ENCODE measurements around the gene MCTP2.

The MCTP2 gene

DNA sequence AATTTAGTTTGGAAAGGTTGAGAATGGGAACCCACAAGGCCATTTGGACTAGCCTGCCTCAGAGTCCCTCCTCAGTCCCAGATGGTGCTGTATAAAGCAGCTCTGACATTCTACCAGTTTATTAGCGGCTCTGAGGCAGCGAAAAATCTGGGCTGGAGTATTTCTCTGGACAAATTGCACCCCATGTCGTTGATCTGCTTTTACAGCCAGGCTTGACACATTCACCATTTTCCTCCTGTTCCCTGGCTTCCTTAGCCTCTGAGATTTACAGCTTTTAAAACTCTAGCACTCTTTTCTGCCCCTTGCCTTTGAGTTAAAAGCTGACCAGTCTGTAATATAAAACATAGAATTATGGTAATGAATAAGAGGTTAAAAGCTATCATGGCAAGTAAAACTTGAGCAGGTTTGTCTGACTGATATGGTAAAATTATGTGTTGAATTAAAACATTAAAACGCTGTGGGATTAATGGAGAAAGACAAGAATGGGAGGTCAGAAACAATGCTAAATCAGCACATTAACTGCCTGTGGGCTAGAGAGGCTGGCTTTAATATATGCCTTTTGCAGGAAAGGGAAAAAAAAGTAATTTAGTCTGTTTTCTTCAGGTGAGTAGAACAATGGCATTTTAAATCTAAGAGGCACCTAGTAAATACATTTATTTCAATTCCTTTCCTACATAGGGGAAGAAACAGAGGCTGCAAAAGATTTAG lies 131.2 kb downstream of the MCTP2 start:
- DNase-seq: no peak

DNA sequence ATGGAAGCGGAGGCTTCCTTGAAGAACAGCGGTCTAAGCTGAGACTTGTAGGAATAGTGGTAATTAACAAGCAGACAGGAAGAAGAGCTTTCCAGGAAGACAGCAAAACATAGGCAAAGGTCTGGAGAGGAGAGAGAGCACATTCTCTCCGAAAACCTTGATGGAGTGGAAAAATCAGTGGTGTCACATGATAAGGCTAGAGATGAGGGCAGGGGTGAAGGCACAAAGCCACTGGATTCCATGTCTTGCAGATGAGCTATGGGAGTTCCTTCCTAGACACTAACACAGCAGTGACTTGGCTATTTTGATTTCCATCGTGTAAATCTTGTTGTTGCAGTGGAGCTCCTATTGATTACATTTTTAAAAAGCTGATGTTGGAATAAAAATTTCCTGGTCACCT lies 132.0 kb downstream of the MCTP2 start:
- no peak for DNase-seq

DNA sequence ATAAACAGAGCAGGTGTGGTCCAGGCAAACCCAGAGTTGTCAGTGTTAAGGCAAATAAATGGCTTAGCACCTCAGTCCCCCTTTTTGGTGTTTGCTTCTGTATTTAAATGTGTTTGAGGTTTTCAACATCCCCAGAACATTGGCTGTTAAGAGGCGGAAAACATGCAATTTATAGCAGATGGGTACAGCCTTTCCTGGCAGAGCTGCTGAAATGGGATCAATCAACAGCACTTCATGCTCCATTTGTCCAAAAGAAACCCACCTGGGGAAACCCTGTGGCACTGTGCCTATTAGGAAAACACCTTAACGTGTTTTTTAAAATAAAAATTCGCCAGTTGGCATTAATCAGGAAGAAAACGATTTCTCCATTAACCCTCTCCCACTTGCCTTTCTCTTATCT lies 135.4 kb downstream of the MCTP2 start:
- DNase-seq: no peak

DNA sequence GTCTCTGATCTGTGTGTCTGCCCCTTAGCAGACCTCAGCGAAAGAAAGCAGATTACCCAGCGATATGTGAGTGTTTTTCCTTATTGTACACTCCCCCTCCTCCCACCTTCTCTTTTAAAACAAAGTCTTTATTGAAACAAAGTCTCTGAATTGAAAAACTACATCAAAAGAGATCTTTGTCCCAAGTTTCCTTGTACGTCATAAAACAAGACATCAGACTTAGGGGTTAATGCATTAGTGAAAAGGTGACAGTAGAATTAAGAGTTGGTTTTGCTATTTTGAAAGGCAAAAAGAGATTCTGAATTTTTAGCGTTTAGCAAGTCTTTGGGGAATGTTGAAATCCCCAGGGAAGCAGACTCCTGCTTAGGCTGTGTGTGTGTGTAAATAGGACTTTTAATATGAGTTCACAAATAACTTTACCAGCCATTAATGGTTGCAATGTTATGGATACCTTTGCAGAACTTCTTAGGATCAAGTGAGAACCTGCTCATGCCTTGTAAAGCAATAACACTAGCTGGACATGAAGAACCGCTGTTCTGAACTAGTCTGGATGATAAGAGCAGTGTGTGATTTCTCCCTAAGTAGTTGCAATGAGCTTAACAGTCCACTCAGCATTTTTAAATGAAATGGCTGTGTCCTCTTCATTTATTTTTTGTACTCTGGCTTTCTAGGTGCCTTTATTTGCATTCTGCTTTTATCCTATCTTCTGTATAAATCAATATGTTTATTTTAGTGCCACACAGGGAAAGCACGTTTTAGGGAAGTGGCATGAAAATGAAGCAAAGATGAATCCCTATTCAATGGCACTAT lies 136.6 kb downstream of the MCTP2 start:
- no peak for DNase-seq

DNA sequence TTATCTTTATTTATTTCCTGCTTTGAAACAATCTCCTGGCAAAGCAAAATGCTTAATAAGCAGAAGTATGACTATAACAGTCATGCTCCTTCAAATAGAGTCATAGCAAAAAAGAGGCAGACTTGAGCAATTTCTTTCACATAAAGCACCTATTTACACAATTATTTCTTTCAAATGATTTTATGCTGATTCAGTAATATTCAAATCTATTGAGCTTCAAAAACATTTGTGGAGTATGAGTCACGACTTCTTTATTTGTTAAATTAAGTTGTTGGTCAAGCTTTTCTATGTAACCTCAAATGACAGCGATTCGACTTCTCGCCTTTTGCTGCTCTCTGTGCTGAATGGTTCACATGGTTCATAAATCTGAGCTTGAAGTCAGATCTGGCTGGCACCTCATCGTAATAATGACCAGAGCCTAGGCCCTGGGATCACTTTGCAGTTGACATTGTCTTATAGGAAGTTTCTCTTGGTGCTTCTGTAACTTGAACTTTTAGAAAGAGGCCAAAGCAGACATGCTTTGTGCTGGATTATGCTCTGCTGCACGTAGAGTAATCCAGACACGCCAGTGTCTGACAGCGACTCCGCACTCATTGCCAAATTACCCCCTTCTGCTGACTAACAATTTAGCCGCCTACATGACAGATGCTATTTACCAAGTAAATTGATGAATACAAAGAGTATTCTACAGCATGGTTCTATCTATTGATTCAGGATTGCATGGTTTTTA lies 139.0 kb downstream of the MCTP2 start:
- no peak for DNase-seq

DNA sequence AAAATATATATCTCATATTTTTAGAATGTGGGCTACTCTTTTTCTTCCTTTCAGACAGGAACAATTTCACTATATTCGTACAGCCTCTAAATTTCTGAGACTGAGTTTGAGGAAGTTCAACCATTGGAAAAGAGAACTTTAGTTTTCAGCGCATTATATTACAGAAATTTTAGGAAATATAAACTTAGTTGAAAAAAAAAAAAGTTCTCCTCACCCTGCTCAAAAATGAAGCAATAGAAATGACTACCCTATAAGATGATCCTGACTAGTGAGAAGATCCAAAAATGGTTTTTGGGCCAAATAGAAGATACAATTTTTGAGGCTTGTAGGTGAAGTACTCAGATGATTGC lies 139.6 kb downstream of the MCTP2 start:
- DNase-seq: no peak

DNA sequence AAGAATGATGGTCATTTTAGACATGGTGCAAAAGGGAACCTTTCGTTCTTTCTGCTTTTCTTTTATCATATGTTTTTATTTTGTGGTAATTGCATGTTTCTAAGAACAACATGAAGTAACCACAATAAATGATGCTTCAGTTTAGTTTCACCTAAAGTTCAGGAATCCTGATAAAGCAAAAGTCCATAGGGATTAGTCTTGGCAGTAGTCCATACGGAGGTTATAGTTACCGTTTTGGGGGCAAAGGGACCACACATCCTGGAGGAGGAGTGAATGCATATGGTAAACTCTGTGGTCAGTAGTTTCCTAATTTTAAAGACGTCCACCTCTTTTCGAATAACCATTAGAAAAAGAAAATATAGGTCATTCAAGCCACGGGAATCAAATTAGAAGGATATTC lies 141.5 kb downstream of the MCTP2 start:
- no peak for DNase-seq

DNA sequence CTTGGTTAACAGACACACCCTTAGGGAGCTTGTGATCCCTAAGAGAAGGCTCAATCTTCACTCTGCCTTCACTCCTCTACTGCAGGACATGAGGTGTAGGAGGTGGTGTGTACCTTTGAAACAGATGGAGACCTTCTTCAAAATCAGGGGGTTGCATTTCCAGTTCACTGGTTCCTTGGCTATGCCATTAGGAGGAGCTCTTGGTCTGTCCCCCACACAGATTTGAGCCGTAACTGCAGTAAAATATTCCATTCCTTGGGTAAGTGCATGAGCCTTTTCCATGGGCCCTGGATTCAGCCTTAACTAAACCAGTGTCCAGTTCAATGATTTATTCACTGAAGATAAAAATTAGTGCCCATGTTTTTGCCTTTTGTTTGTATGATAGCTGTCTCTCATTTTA lies 144.6 kb downstream of the MCTP2 start:
- DNase-seq: no peak

DNA sequence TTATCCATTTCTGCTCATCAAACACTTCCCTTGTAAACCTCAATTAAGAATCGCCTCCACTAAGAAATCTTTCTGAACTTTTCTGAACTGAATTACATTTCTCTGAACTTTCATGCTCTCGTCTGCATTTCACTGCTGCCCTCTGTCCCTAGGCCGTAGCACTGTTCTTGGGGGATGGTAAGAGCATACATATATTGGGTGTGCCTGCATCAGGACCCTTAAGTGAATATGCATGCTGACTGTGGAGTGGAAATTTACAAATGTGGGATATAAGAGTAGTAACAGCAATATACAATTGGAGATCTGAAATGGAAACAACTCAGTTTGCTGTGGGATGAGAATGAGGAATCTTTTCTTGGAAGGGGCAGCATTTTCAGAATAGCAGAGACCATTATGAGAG lies 148.6 kb downstream of the MCTP2 start:
- no peak for DNase-seq

DNA sequence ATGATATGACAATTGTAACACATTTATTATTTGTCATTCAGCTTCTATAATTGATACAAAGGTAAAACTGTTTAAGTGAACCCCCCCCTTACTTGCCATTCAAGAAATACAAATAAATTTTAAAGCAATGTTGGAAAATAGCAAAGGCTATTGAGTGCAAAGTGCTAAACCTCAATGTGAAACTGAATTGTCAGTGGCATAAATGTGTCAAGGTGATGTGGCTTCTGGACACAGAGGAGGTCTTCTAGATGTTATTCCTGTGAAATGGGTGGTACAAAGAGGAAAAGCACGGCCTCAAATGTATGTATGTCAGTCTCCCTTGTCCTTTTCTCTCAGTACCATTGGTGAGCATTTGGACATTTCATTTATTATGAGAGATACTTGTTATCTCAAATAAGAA lies 149.4 kb downstream of the MCTP2 start:
- no peak for DNase-seq

DNA sequence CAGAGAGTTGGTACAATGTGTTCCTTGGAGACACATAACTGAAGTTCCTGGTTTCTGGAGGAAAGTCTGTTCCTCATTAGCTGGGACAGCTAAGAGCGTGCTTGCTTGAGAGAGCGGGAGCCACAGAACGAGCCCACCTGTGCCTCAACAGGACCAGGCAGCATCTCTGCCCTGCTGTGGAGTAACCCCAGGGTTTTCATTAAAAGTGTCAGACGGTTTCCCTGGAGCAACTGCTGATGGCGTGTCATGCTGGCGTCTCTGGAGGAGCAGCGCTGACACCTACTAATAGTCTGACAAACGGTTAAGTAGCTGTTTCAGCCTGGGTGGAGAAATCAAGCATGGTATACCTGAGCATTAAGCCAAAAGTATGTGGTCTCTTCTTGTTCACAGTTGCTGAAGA lies 150.0 kb downstream of the MCTP2 start:
- no peak for DNase-seq

DNA sequence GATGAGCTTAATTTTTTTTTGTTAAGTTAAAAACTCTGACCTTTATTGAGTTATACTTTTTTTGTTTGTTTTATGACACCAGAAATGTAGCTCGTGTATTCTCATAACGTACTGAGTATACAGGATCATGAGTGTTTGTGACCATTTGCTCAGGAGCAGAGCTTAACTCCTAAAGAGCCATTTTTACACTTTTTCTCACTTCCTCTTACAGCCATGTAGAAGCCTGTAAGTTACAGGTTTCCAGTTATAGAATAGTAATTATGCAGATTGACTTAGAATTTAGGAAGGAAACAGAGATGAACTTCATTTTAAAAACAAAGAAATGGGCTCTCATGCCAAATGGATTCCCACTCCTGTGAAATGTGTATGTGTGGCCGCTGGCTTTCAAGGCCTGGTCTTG lies 151.7 kb downstream of the MCTP2 start:
- no peak for DNase-seq

DNA sequence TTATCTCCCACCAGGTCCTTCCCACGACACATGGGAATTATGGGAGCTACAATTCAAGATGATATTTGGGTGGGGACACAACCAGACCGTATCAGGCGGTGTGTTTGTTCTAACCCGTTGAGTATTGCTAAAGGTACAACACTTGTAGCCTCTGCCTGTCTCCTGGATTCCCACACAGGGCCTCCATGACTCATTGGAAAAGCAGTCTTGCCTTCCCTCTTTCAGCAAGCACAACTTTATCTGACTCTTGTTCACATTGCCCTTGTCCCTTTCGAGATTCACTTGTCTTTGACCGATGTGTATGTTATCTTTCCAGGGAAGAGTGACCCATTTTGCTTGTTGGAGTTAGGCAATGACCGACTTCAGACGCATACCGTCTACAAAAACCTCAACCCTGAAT lies 152.3 kb downstream of the MCTP2 start:
- no peak for DNase-seq

DNA sequence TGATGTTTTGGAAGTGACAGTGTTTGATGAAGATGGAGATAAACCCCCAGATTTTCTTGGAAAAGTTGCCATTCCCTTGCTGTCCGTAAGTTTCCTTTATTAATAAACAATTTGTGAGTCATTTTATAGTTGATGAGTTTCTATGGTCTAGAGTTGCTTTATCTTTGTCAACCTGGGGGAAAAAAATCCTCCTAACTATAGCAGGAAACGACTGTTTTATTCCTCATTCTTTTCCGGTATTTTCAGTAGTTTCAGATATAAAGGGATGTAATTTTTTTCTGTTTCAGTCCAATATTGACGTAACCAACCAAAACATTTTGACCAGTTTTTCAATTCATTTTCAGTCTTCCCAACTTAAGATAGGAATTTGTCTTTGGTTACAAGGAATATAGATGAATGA lies 154.1 kb downstream of the MCTP2 start:
- no peak for DNase-seq

DNA sequence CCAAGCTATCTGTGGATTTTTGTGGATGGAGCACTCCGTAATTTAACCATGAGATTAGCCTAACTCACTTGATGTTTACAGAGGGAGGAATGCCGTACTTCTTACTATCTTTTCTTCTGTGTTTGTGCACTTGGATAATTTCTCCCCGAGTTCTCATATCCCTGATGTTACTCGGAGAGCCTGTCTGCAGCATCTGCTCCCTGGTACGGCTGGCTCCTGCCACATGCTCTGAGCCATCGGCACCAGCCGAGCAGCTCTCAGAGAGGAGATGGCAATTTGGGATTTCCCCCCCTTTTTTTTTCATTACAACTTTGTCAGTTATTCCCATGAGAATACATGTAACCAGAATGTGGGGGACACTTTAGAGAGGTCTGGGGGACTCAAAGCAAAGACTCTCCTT lies 155.0 kb downstream of the MCTP2 start:
- no peak for DNase-seq

DNA sequence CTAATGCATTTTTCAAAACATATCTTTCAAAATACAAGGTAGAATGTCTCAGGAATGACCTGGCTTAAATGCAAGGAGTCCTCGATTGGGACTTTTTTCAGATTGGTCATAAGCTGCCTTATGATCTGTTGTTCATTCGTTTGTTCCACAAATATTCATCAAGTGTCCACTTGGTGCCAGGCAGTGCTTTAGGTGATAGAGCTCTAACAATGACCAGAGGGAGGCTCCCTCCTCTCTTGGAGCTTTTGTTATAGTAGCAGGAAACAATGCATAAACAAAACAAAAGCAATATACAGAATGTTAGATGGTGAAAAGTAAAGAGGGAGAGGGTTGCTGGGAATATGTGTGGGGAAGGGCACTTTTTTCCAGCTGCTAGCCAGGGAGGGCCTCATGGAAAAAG lies 156.1 kb downstream of the MCTP2 start:
- DNase-seq: no peak

DNA sequence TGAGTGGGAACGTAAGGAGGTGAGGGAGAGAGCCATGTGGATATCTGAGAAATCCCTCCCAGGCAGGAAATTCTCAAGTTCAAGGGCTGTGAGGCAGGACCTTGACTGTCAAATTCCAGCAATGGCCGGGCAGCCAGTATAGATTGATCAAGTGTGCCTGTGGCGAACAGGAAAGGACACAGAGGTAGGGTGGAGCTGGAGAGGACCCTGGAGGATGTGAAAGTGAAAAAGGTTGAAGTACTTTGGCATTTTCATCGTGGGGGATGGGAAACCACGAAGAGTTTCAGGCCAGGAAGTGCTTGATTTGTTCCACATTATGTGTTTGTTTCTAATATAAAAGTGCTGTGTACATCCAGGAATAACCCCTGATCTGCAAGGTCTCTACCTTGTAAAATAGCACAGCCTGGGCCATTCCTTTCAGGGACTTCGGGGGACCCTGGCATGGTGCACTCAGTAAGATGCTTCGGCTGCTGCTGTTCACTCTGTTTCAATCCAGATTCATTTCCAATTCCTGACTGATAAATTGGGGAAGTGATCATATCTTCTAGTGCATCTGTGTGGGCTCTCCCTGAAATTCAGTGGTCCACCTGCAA lies 156.6 kb downstream of the MCTP2 start:
- DNase-seq: no peak

DNA sequence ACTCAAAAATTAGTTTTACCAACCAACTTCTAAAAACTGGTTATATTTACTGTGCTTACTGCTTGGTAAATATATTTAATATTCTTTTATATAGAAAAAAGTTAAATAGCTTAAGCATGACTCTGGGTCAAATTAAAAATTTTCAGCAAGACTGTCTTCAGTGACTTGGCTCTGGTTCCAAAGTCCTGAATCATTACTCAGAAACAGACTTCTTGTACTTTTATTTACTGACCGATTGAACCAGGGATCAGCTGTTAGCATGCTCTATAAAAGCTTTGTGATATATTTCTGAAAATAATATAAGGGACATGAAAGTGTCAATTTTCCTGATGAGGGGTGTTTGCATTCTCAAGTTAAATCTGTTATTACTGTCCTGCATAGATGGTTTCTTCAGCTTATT lies 164.3 kb downstream of the MCTP2 start:
- DNase-seq: no peak

DNA sequence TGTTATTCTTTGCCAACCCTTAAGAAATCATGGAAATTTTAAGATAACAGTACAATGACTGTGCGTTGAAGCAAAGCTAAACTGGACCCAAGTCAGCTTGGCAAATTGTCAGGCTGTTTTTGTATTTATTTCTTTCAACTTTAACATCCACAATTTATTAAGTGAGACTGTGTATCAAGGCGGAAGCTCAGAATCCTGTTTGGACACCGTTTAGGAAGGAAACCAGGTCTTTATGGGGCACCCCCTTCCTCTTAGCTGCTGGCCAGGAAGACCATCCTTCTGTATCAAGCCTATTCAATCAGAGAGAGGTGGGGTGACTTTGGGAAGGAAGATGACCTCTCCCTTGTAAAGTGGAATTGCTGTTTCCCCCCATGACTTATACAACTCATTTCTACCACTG lies 166.0 kb downstream of the MCTP2 start:
- DNase-seq: no peak

DNA sequence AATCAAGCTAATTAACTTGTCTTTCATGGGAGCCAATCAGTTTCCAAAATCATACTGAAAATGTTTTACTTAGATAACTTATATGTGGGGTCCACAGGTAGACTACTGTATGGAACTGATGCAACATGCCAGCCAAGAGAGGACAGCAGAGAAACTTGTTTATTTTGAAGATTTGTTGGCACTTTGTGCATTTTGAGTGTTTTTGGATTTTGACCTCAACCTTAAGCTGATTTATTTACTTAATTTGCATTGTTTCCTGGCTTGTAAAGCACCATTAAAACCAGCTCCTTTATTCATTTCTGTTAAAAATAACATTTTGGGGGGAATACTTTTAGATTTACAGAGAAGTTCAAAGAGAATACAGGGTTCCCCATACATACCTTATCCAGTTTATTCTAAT lies 166.6 kb downstream of the MCTP2 start:
- DNase-seq: no peak

DNA sequence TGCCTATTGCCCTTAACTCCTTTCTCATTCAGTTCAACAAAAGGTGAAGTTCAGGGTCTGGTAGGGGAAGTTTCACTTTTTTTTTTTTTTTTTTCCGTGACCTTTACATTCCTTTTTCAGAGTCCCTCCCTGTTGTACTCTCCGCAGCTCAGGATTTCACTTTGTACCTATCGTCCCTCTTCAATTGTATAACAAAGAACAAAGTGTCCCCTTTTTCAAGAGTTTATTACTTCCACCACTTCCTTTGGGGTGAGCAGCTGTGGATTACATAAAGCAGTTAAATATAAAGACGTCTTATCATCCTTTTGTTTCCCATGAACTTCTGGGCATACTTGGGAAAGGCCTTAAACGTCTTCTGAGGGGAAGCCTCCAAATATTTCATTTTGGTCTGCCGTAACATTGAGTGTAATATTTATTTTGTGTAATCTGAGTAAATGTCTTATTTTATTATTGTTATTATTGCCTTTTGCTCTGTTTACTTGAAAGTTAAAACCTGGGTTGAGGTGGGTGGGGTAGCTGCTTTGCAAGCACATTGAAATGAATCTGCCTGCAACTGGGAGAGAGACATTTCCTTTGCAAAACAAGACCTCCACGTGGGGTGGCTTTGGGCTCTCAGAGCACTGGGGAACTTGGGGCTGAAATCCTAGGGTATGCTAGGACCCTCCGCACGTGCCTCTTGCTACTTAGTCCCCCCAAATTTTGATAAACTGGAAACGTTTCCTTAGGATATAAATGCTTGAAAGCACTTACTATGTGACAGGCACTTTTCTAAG lies 169.4 kb downstream of the MCTP2 start:
- DNase-seq: no peak

DNA sequence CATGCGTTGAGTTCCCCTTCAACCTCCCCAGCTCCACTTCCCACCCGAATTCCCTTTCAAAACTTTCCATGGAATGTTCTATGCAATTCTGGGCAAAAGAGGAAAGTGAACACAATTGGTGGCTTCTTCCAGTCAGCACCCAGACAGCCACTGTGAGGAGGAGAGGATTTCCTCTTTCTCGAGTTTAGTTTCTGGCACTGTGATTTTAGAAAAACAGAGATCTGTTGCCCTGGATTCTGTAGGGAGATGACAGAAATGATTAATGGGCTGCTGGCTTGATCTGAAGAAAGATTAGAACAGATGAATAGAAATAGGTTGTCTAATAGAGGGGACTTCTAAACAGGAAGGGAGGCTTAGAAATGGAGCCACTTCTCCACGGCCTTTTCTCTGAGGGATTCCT lies 172.0 kb downstream of the MCTP2 start:
- no peak for DNase-seq

DNA sequence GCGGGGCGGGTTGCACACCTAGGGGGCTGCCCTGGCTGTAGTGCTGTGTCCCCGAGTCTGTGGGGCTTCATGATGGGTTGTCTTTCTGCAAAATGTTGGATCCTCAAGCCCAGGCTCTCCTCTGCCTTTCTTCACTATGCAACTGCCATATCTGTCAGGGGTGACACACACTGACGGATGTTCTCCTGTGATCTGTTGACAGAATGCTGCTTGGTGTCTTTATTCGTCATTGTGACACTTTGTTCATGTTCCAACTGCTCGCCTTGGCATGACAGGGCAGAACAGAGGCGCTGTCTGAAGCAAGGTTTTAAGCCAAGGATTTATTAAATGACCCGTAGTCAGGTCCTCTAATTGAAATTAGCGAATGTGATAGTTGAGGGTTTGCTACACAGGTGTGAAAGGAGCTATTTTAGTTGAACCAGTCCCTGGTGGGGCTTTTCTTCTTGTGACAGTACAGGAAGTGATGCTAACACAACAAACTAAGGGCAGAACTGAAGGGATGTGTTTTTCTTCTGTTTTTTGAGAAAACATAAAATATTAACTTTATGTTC lies 173.4 kb downstream of the MCTP2 start:
- DNase-seq: no peak
